ENCODE data around the gene MADCAM1. TPM values are rescaled to one million over a fixed set of nuclear protein-coding genes. Genes with fewer than 3 reads are reported as not detected.

The MADCAM1 gene
- total RNA-seq, 1 donor from 2014 or later: 1.7 TPM

DNA sequence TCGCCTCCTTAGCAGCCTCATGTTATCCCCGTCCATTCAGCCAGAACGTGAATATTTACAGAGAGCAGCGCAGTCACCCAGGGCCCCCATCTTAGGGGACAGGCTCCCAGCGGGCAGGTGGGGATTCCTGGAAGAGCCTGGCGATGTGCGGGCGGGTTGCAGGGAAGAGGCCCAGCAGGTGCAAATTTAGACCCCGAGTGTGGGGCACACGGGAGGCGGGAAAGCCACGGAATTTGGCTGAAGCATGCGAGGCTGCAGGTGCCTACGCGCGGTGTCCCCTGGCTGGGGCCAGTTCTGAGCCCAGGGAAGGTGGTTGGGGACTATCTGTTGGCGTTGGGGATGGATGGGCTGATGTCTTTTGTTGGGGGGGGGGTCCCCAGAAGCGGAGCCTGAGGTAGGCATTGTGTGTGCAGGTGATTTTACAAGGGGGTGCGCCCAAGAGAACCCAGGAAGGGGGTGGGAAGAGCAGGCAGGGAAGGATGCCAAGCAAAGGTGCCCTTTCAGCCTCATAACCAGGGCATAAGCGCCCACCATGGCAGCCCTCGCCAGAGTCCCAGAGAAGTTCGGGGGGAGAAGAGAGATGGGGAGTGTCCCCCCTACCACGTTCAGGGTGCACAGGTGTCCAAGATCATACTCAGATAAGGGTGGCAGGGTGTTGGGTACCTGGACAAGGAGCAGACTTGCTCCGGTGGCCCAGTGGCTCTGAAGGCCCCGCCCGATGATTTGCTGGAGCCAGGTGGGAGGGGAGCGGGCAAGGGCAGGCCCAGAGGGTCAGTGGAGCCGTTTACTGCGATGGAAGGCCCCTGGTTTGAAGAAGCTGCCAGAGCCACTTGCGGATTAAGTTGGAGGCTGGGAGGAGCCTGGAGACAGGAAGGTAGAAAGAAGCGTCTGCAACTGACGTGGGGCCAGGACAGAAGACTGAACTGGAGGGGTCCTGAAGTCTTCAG is 12.2 kb downstream of the MADCAM1 start:
- no peak for DNase-seq (ENCODE audit: low spot score)

DNA sequence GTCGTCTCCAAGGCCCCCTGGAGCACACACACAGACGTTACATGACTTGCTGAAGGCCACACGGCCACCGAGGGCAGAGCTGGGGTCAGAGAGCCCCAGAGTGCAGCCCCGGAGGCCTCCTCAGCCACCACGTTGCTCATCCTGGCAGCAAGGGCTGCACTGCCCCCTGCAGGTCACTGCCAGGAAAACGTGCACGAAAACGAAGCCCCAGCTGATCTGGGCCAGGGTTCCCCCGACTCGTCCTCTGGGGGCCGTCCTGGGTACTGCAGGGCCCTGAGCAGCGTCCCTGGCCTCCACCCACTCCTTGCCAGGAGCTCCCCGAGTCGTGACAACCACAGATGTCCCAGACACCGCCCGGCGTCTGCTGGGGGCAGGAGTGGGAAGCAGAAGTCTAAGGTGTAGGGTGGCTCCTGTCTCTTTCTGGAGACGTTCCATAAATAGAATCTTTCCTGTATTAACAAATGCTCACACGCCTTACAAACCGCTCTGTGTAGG is 14.4 kb downstream of the MADCAM1 start:
- DNase-seq (ENCODE audit: low spot score): peak; percentile 86

DNA sequence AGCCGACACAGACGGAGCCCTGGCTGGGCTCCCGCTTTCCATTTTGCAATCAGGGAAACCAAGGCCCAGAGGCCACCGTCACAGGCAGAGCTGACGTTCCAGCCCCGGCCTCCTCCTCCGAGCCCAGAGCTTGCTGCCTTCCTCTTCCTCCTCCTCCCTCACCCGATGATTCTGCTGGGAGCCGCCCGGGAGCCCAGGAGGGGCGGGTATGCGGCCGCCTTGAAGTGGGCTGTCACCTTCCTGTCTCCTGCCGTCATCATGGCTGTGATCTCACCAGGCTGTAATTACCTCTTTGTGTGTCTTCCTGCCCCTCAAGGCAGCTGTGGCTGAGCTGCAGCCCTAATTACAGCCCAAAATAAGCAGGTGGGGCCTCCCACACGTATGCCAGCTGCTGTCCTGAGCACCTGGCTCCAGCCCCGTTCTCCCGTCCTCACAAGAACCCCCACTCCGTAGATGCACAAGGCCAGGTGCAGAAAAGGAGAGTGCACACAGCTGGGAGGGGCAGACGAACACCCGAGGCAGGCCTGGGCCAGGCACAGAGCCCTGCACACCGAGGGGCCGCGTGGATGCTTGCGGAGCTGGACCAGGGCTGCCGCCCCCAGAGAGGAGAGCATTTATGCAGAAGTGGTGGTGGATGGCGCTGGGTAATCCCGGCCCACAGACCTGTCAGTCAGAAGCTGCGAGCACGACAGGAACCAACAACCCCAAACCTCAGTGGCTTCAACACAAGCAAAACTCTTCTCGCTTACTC is 15.0 kb downstream of the MADCAM1 start:
- DNase-seq (ENCODE audit: low spot score): peak; percentile 71

DNA sequence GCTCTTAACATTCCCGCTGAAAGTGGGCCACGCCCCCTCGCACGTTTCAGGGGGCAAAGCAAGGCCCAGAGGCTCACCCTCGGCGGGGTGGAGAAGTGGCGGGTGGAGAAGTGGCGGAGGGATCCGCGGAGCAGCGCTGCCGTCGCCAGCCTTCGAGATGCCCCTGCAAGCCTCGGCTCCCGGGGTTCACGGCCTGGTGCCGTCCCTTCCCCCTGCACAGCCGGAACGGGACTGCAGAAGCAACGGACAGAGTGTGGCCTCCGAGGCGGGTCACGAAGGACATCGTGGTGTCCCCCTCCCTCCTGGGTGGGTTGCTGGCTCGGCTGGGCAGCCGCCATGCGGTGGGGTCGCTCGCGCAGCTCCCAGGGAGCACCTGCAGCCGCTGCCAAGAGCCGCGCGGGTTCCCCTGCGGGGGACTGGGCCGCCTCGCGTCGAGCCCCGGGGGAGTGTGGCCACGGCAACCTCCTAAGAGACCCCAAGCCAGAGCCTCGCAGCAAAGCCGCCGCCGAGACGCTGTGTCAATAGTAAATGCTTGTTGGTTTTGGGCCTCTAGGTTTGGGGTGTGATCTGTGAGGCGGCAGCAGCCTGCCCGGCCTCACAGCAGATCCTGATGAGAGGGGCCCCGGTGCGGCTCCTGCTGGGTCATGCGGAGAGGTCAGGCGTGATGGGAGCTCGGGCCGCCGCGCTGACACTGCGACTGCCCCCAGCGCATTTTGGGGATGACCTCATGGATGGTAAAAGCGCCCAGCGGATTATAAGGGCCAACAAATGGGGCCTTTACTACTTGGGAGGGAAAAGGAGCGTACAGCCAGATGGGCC is 16.5 kb downstream of the MADCAM1 start:
- DNase-seq (ENCODE audit: low spot score): peak; percentile 61

DNA sequence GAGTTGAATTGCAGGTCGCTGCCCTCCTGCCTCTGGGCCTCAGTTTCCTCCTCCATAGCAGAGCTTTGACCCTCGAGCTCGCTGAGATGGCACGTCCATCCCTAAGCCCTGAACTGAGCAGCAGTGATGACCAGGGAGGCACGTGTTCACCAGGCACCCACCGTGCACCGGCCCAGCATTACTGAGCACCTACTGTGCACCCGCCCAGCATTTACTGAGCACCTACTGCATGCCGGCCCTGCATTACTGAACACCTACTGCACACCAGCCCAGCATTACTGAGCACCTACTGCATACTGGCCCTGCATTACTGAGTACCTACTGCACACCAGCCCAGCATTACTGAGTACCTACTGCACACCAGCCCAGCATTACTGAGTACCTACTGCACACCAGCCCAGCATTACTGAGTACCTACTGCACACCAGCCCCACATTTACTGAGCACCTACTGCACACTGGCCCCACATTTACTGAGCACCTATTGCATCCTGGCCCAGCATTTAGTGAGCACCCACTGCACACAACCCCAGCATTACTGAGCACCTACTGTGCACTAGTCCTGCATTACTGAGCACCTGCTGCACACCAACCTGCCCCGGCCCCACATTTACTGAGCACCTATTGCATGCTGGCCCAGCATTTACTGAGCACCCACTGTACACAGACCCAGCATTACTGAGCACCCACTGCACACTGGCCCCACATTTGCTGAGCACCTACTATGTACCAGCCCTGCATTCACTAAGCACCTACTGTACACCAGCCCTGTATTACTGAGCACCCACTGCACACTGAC is 17.3 kb downstream of the MADCAM1 start:
- DNase-seq (ENCODE audit: low spot score): no peak

DNA sequence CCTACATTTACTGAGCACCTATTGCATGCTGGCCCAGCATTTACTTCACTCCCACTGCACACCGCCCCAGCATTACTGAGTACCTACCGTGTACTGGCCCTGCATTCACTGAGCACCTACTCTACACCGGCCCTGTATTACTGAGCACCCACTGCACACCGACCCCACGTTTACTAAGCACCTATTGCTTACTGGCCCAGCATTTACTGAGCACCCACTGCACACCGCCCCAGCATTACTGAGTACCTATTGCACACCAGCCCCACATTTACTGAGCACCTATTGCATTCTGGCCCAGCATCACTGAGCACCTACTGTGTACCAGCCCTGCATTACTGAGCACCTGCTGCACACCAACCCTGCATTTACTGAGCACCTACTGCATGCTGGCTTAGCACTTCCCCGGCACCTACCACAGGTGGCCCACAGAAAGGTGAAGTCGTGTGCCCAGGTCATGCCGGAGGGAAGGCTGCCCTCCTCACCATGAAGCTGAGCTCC is 17.9 kb downstream of the MADCAM1 start:
- DNase-seq (ENCODE audit: low spot score): no peak

DNA sequence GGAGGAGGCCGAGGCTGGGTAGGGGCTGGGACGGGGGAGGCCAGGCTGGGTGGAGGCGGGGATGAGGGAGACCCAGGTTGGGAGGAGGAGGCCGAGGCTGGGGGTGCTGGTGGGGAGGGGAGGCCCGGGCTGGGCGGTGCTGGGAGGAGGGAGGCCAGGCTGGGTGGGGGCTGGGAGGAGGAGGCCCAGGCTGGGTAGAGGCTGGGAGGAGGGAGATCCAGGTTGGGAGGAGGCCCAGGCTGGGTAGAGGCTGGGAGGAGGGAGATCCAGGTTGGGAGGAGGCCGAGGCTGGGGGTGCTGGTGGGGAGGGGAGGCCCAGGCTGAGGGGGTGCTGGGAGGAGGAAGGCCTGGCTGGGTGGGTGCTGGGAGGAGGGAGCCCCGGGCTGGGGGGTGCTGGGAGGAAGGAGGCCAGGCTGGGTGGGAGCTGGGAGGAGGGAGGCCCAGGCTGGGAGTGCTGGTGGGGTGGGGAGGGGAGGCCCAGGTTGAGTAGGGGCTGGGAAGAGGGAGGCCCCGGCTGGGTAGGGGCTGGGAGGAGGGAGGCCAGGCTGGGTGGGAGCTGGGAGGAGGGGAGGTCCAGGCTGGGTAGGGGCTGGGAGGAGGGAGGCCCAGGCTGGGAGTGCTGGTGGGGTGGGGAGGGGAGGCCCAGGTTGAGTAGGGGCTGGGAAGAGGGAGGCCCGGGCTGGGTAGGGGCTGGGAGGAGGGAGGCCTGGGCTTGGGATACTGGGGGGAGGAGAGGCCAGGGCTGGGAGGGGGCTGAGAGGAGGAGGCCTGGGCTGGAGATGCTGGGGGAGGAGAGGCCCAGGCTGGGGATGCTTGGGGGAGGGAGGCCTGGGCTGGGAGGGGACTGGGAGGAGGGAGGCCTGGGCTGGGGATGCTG is 21.7 kb downstream of the MADCAM1 start:
- DNase-seq (ENCODE audit: low spot score): peak; percentile 95

DNA sequence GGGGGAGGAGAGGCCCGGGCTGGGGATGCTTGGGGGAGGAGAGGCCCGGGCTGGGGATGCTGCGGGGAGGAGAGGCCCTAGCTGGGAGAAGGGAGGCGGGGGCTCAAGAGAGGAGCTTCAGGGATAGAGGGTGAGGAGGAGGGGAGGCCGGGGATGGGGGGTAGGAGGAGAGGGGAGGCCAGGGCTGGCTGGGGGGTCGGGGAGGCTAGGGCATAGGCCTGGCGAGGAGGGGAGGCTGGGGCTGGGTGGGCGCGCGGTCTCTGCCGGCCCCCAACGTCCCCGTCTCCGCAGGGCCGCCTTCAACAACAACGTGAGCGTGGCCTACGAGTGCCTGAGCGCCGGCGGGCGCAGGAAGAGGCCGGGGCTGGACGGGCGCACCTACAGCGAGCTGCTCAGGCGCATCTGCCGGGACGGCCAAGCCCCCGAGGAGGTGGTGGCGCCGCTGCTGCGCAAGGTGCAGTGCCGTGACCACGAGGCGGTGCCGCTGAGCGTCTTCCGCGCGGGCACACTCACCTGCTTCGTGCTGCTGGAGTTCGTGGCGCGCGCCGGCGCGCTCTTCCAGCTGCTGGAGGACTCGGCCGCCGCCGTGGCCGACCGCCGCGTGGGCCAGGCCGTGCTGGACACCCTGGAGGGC is 22.4 kb downstream of the MADCAM1 start:
- DNase-seq (ENCODE audit: low spot score): peak; percentile 37

DNA sequence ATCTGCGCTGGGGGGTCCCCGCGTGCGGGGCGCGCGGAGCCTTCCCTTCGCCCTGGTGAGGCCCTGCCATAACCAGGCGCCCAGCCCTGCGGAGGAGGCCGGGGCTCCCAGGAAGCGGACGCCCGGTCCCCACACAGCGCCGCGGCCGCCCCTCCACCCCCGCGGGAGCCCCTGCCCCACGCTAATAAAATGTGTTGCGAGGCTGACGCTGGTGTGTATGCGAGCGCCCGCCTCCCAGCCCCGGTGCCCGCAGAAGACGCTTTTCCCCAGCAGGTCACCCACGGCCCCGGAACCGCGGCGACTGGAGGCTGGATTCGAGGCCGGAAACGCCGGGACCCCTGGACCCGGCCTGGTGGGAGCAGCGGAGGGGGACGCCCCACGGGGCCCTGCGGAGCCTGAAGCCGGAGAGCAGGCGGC is 23.2 kb downstream of the MADCAM1 start:
- DNase-seq (ENCODE audit: low spot score): no peak

DNA sequence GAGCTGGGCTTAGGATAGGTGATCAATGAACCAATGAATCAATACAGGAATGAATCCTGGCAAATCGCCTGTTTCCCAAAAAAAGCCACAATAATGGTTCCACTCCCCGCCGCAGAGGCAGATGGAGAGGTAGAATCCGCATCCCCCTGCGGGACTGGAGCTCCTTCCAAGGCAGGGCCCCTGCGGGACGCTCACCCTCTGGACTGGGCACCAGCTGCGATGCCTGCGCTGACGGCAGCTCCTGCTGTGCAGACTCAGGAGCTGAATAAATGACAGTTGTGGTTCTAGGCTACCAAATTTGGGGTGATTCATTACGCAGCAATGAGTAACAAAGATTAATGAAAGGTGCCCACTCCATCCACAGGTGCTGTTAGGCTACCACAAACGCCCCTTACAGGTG is 26.4 kb downstream of the MADCAM1 start:
- no peak for DNase-seq (ENCODE audit: low spot score)

DNA sequence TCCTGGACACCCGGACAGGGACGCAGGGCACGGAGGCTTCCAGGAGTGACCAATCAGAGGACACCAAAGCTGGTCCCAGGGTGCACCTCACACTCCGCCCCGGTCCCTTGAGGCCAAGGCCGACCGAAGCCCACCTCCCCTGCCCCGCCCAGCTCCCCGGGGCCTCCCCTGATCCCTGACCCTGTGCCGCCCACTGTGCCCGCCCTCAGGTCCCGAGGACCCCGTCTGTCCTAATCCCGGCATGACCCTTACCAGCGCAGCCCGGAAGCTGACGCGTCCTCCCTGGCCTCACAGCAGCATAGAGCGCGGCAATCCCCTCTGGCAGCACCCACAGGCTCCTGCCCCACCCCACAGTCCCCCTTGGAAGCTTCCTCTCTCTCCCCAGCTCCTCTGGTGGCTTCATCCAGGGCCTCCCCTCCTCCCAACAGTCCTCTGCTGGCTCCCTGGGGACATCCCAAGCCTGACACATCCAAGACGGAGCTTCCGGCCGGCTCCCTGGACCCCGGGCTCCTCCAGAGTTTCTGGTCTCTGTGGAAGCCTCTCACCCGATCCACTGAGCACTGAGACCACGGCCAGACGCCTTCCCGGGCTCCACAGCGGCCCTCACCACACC is 27.9 kb downstream of the MADCAM1 start:
- DNase-seq (ENCODE audit: low spot score): peak; percentile 30

DNA sequence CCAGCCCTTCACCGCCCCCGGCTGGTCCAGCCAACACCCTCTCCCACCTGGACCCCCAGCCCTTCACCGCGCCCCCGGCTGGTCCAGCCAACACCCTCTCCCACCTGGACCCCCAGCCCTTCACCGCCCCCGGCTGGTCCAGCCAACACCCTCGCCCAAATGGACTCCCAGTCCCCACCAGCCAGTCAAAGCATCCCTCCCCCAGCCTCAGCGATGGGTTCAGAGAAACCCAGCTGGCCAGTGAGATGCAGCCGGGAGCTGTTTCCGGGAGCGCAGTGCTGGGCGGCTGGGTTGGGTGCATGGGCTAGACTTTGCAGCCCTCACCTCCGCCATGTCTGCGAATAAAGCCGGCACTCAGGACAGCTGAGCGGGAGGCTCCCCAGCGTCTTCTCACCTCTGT is 28.7 kb downstream of the MADCAM1 start:
- no peak for DNase-seq (ENCODE audit: low spot score)

DNA sequence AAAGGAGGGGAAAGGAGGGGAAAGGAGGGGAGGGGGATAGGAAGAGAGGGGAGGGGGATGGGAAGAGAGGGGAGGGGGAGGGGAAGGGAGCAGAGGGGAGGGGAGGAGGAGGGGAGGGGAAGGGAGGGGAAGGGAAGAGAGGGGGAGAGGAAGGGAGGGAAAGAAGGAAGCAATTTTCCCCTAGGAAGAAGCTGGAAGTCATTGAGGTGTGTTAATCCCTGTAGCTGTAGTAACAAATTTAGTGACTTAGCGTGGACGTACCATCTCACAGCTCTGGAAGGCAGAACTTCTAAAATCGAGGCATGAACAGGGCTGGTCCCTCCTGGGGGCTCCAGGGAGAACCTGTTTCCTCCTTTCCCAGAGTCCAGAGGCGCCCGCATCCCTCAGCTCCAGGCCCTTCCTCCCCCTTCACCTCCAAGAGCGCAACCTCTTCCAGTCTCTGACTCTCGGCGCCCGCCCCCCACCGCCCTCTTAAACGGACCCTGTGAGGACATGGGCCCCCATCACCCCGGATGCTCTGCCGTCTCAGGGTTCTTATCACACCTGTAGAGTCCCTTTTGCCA is 29.7 kb downstream of the MADCAM1 start:
- no peak for DNase-seq (ENCODE audit: low spot score)

DNA sequence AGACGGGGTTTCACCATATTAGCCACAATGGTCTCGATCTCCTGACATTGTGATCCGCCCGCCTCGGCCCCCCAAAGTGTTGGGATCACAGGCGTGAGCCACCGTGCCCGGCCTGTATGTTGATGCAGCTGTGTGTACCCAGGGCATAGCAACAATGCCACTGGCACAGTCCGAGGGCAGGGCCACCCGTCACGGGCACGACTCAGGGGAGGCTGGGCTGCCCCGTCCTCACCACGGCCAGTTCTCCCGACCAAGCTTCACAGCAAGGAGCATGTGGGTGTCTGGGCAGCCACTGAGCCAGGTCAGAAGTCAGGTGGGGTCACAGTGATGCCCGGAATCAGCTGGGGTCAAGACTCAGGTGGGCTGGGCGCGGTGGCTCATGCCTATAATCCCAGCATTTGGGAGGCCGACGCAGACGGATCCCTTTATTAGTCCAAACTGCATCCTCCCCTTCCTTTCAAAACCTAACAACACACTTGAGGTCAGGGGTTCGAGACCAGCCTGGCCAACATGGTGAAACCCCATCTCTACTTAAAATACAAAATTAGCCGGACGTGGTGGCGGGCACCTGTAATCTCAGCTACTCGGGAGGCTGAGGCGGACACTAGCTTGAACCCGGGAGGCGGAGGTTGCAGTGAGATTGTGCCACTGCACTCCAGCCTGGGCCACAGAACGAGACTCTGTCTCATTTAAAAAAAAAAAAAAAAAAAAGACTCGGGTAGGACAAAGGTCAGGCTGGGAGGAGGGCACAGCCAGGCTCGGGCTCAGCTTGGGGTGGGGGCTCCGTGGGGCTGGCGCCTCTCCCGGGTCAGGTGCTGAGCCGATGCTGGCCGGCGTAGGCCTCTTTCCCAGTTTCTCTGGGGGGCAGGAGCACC is 34.1 kb downstream of the MADCAM1 start:
- DNase-seq (ENCODE audit: low spot score): no peak

DNA sequence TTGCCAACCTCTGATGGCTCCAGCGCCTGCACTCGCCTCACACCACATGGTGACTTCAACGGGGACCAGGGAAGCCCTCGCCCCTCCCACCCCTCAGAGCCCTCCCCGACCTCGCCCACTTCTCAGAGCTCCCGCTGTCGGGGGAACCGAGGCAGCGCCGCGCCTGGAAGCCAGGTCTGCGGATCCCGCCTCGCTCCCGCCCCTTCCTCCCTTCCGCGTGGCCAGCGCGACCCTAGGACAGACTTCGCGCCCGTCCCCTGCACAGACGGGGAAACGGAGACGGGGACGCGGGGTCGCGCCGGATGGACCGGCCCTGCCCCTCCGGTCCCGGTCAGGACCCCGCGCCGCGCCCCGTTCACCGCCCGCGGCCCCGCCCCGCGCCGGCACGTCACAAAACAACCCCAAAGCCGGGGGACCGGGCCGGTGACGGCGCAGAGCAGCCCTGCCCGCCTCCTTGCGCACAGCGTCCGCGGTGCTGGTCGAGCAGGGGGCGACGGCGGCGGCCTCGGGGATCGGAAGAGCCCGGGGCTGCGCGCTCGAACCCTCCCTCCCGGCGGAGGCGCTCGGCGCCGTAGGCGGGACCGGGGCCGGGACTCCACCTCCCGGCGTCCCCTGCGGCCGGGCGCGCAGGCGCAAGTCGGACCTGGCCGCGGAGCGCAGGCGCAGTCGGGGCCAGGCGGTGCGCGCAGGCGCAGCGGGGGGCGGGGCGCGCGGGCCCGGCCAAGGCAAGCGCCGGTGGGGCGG is 34.9 kb downstream of the MADCAM1 start:
- DNase-seq (ENCODE audit: low spot score): peak; percentile 89

DNA sequence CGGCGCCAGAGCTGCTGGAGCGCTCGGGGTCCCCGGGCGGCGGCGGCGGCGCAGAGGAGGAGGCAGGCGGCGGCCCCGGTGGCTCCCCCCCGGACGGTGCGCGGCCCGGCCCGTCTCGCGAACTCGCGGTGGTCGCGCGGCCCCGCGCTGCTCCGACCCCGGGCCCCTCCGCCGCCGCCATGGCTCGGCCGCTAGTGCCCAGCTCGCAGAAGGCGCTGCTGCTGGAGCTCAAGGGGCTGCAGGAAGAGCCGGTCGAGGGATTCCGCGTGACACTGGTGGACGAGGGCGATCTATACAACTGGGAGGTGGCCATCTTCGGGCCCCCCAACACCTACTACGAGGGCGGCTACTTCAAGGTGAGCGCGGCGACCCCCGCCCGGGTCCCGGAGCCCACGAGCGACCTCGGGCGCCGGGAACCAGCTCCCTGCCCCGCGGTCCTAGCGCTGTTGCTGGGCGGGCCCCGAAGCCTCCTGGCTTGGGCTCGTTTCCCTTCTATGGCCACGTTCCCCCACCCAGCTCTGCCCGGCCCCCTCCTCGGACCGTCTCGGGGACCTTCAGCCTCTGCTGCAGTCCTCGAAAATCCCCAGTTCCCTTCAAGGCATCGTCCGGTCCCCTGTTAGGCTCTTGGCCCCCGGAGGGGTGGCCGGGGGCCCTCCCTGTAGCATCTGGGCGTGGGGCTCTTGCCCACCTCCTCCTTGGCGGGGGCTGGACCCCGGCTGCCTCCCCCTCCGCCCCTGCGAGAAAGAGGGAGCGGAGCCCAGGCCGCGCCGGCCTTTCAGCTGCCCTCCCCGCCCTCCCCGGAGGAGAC is 35.7 kb downstream of the MADCAM1 start, which contains the start of gene CDC34:
CDC34 (plus strand) TSS at position 8 of the 808 bp plus-strand sequence; CDS start at position 180, 172 bp downstream.
- peak; percentile 35 for DNase-seq (ENCODE audit: low spot score)
